ENCODE results near the gene CHCHD1.

CHCHD1 gene

DNA sequence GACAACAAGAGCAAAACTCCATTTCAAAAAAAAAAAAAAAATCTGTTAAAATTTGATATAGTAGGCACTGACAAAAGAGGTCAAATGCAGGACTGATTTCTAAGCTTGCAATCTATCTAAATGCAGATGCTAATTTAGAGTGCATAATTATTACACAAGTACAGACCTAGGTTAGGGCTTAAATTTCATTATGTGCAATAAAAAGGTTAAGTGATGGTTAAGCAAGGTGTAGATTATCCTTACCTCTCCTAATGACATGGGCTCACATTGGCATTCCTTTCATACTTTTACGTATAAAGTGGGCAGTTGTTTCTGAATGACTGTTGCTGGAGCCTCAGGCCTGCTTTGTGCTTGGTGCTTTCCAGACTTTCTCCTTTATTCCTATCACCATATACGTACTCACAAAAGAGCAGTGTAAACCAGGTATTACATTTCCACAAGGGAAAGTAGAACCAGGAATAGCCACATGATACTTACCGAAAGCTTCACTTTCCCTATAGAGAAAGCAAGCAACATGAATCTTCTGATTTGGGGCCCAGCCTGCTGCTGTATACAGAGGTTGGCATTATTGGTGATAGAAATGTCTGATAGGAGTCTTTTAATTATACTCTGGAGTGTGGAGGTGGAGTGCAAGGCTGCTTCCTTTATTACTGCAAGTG lies 2.2 kb upstream of the CHCHD1 start:
- Histone ChIP-seq H3K27me3 (ENCODE audit: insufficient read depth, low read length, poor library complexity) (no peaks in the 10 kb centered on the region), H3K9ac (ENCODE audit: low read depth, low read length) (no peak overlapping the region), H3K79me2 (ENCODE audit: insufficient read depth, low read length) (peaks cover 85% of the 10 kb centered on the region), H2AFZ (ENCODE audit: low read depth, low read length) (no peak overlapping the region), H3K4me2 (ENCODE audit: insufficient read depth, low read length) (peak overlapping the region; percentile 70), H3K36me3 (ENCODE audit: insufficient read depth, low read length) (peaks cover 45% of the 10 kb centered on the region), H3K9me3 (ENCODE audit: insufficient read depth, low read length, severe bottlenecking) (no peaks in the 10 kb centered on the region), H3K27ac (ENCODE audit: low read length) (no peak overlapping the region), H4K20me1 (ENCODE audit: insufficient read depth, low read length) (peaks cover 2% of the 10 kb centered on the region; the same call in 1 of the 2 replicates), H3K4me1 (ENCODE audit: insufficient read depth, low read length) (peaks cover 64% of the 10 kb centered on the region), H3K4me3 (ENCODE audit: low read depth in 1 of 2, low read length in 2 of 2) (no peak overlapping the region)
- no peak for DNase-seq
- no peak for ATAC-seq (ENCODE audit: insufficient read depth, low read depth)
- TF ChIP-seq, protein P1, sequence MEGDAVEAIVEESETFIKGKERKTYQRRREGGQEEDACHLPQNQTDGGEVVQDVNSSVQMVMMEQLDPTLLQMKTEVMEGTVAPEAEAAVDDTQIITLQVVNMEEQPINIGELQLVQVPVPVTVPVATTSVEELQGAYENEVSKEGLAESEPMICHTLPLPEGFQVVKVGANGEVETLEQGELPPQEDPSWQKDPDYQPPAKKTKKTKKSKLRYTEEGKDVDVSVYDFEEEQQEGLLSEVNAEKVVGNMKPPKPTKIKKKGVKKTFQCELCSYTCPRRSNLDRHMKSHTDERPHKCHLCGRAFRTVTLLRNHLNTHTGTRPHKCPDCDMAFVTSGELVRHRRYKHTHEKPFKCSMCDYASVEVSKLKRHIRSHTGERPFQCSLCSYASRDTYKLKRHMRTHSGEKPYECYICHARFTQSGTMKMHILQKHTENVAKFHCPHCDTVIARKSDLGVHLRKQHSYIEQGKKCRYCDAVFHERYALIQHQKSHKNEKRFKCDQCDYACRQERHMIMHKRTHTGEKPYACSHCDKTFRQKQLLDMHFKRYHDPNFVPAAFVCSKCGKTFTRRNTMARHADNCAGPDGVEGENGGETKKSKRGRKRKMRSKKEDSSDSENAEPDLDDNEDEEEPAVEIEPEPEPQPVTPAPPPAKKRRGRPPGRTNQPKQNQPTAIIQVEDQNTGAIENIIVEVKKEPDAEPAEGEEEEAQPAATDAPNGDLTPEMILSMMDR (IDR thresholded peaks at IDR 0.05; ENCODE audit: borderline replicate concordance, extremely low read depth, low read length, poor library complexity, severe bottlenecking), result no peak
- TF ChIP-seq EZH2 (IDR thresholded peaks at IDR 0.05; ENCODE audit: borderline replicate concordance, low read depth, low read length, severe bottlenecking), result no peak

DNA sequence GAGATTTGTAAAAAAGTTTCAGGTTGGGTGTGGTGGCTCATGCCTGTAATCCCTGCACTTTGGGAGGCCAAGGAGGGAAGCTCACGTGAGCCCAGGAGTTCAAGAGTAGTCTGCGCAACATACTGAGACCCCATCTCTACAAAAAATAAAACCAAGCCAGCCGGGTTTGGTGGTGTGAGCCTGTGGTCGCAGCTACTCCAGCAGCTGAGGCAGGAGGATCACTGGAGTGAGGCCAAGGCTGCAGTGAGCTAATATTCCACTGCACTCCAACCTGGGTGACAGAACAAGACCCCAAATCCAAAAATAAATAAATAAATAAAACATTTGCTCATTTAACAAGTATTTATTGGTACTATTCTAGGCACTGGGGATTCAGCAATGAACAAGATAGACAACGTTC lies 1.5 kb upstream of the CHCHD1 start:
- peaks cover 41% of the 10 kb centered on the region for H3K36me3 ChIP-seq (ENCODE audit: insufficient read depth, low read length)
- H3K27ac ChIP-seq (ENCODE audit: low read length), result no peak overlapping the region
- H3K9ac ChIP-seq (ENCODE audit: low read depth, low read length), result peak overlapping the region; percentile 78
- 0 out of 2 replicates have a peak, but pooled peaks cover 2% of the 10 kb centered on the region for H4K20me1 ChIP-seq (ENCODE audit: insufficient read depth, low read length)
- DNase-seq (no peak), ATAC-seq (ENCODE audit: insufficient read depth, low read depth) (no peak)
- peak overlapping the region; percentile 70 for H3K4me2 ChIP-seq (ENCODE audit: insufficient read depth, low read length)
- no peak overlapping the region for H2AFZ ChIP-seq (ENCODE audit: low read depth, low read length)
- H3K9me3 ChIP-seq (ENCODE audit: insufficient read depth, low read length, severe bottlenecking), result no peaks in the 10 kb centered on the region
- H3K4me1 ChIP-seq (ENCODE audit: insufficient read depth, low read length), result peaks cover 62% of the 10 kb centered on the region
- no peaks in the 10 kb centered on the region for H3K27me3 ChIP-seq (ENCODE audit: insufficient read depth, low read length, poor library complexity)
- TF ChIP-seq, protein P1 (IDR thresholded peaks at IDR 0.05; ENCODE audit: borderline replicate concordance, extremely low read depth, low read length, poor library complexity, severe bottlenecking), result no peak
- TF ChIP-seq EZH2 (IDR thresholded peaks at IDR 0.05; ENCODE audit: borderline replicate concordance, low read depth, low read length, severe bottlenecking), result no peak
- peak overlapping the region in 1 of 2 experiments; percentile 86; a peak in 2 of 4 replicates for H3K4me3 ChIP-seq (ENCODE audit: low read depth in 1 of 2, low read length in 2 of 2)
- peaks cover 80% of the 10 kb centered on the region for H3K79me2 ChIP-seq (ENCODE audit: insufficient read depth, low read length)

DNA sequence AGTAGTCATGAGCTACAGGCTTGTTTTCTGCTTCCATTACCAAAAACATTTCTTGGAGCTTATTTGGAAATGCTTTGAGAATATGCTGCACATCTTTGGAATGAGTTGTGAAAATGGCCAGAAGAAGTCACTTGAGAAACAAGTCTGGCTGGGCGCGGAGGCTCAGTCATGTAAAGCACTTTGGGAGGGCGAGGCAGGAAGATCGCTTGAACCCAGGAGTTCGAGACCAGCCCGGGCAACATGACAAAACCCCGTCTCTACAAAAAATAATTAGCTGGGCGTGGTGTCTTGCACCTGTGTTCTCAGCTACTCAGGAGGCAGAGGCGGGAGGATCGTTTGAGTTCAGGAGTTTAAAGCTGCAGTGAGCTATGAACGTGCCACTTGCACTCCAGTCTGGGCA lies 882 bp upstream of the CHCHD1 start:
- peak overlapping the region; percentile 80 for H3K27ac ChIP-seq (ENCODE audit: low read length)
- peaks cover 35% of the 10 kb centered on the region for H3K36me3 ChIP-seq (ENCODE audit: insufficient read depth, low read length)
- H3K4me1 ChIP-seq (ENCODE audit: insufficient read depth, low read length), result peaks cover 57% of the 10 kb centered on the region
- peak overlapping the region; percentile 80 to 86 for H3K4me3 ChIP-seq (ENCODE audit: low read depth in 1 of 2, low read length in 2 of 2)
- H3K9ac ChIP-seq (ENCODE audit: low read depth, low read length), result peak overlapping the region; percentile 78
- H2AFZ ChIP-seq (ENCODE audit: low read depth, low read length), result peak overlapping the region; percentile 57
- H3K27me3 ChIP-seq (ENCODE audit: insufficient read depth, low read length, poor library complexity), result no peaks in the 10 kb centered on the region
- ATAC-seq (ENCODE audit: insufficient read depth, low read depth) (no peak), DNase-seq (no peak)
- 0 out of 2 replicates have a peak, but pooled peaks cover 2% of the 10 kb centered on the region for H4K20me1 ChIP-seq (ENCODE audit: insufficient read depth, low read length)
- peaks cover 78% of the 10 kb centered on the region for H3K79me2 ChIP-seq (ENCODE audit: insufficient read depth, low read length)
- no peaks in the 10 kb centered on the region for H3K9me3 ChIP-seq (ENCODE audit: insufficient read depth, low read length, severe bottlenecking)
- TF ChIP-seq, protein P1 (IDR thresholded peaks at IDR 0.05; ENCODE audit: borderline replicate concordance, extremely low read depth, low read length, poor library complexity, severe bottlenecking), result no peak
- TF ChIP-seq EZH2 (IDR thresholded peaks at IDR 0.05; ENCODE audit: borderline replicate concordance, low read depth, low read length, severe bottlenecking), result no peak
- H3K4me2 ChIP-seq (ENCODE audit: insufficient read depth, low read length), result peak overlapping the region; percentile 70
